Transverse colon (tissue), 4 donors: ENCODE results near the gene FAM170B. TPM values are rescaled to one million over a fixed set of nuclear protein-coding genes. Genes with fewer than 3 reads are reported as not detected.

Experiments used
- DNase-seq: peaks from one replicate; pipeline ENCODE4 v3.0.0-alpha.2; 2019
- H3K27ac ChIP-seq, 4 donors: fragments of 200-600 bp; sonication (generic); 2 replicates each; pipeline ENCODE4 v1.5.1; 2016 to 2018; ENCODE audit warnings: inconsistent platforms in 4 of 4
- H3K27me3 ChIP-seq: fragments of 200-600 bp; sonication (generic); 2 replicates; pipeline ENCODE4 v1.5.1; 2017; ENCODE audit warnings: inconsistent platforms
- H3K36me3 ChIP-seq, 4 donors: fragments of 200-600 bp; sonication (generic); 2 replicates each; pipeline ENCODE4 v1.5.1; 2017 to 2019; ENCODE audit warnings: inconsistent platforms in 4 of 4
- H3K4me1 ChIP-seq, 4 donors: fragments of 200-600 bp; sonication (generic); 2 replicates each; pipeline ENCODE4 v1.5.1; 2017 to 2020; ENCODE audit warnings: inconsistent platforms in 4 of 4
- H3K4me3 ChIP-seq, 4 donors: fragments of 200-600 bp; sonication (generic); 1 replicate in 1 of 4; 2 replicates in 3 of 4; pipeline versions ENCODE4 v1.5.1 to v1.6.1; 2017 to 2019; ENCODE audit warnings: inconsistent platforms in 4 of 4
- H3K9me3 ChIP-seq, 2 donors: fragments of 200-600 bp; sonication (generic); 2 replicates each; pipeline ENCODE4 v1.5.1; 2017 to 2019; ENCODE audit warnings: inconsistent platforms in 2 of 2
- EP300 ChIP-seq: sonication (generic); formaldehyde crosslinking; IDR thresholded peaks from one replicate; pipeline ENCODE4 v1.6.1; 2017; ENCODE audit warnings: antibody characterized with exemption, low read depth
- POLR2A ChIP-seq: fragments of 450-650 bp; IDR thresholded peaks from one replicate; pipeline ENCODE4 v1.6.1; 2016; ENCODE audit warnings: antibody characterized with exemption, mild to moderate bottlenecking, moderate library complexity
- POLR2AphosphoS5 ChIP-seq, 3 donors: sonication (generic); formaldehyde crosslinking; IDR thresholded peaks; one replicate each; pipeline ENCODE4 v1.6.1; 2016; ENCODE audit warnings: antibody characterized with exemption in 3 of 3
- WGBS, 2 donors: methylation state at CpG; one replicate each; pipeline ENCODE4 v1.1.5; 2018; ENCODE audit warnings: low coverage in 1 of 2; 5-methylcytosine and 5-hydroxymethylcytosine counted together
- in situ Hi-C, 4 donors: fragments of 200-750 bp; cut with MboI; loops; one replicate each; pipeline versions ENCODE4 v1.15.0 to v1.15.1; 2017; ENCODE audit warnings: low sequenced_read_pairs in 3 of 4, low pct_ligation_motif_present in 1 of 4, low pct_unique_long_range_greater_than_20kb in 1 of 4
- intact Hi-C: fragments of 100-400 bp; cut with DNase I; formaldehyde crosslinking; loops from one replicate; pipeline ENCODE4 v1.15.1; 2023; ENCODE audit warnings: low total_unique reads
- total RNA-seq, 4 donors: library from RNA; depleted of rRNA; stranded (reverse); fragments of >200 nt; gene quantifications; one replicate each; pipeline ENCODE4 v1.1.0, GENCODE V29; 2016
- TF ChIP-seq, protein P1 (sequence below), 5 experiments: fragments of 200-600 bp in 3 of 5; fragments of 450-650 bp in 2 of 5; sonication (generic) in 3 of 5; IDR thresholded peaks; 1 replicate in 2 of 5; 2 replicates in 3 of 5; pipeline ENCODE4 v1.5.1; 2016 to 2017; ENCODE audit warnings: antibody characterized with exemption in 5 of 5, inconsistent platforms in 3 of 5, mild to moderate bottlenecking in 2 of 5, moderate library complexity in 1 of 5

The FAM170B gene
- total RNA-seq, 4 donors from 2014 or later, result not detected

DNA sequence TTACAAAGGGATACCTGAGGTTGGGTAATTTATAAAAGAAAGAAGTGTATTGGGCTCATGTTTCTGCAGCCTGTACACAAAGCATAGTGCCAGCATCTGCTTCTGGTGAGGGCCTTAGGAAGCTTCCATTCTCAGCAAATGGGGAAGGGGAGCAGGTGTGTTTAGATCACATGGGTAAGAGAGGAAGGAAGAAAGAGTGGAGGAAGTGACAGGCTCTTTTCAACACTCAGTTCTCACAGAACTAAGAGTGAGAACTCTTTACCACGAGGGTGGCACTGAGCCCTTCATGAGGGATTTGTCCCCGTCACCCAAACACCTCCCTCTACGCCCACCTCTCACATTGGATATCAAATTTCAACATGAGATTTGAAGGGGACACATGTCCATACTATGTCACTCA, 506 bp upstream of the FAM170B start:
- in situ Hi-C loops, result no loop called here
- Histone ChIP-seq H3K4me3 (no peak overlapping the region), H3K27me3 (no peaks in the 10 kb centered on the region), H3K4me1 (peaks cover 0 to 5% (median under 1%) of the 10 kb centered on the region in 4 donors), H3K36me3 (no peaks in the 10 kb centered on the region), H3K27ac (no peak overlapping the region), H3K9me3 (no peaks in the 10 kb centered on the region)
- DNase-seq, result no peak
- 60% methylated on average over 3 of the region's 3 CpGs; no CpG with 5 or more reads in 1 of the 2 donors for WGBS, 2 donors
- TF ChIP-seq POLR2AphosphoS5 (IDR thresholded peaks at IDR 0.05) (no peak), EP300 (no peak), POLR2A (no peak)
- TF ChIP-seq, protein P1, sequence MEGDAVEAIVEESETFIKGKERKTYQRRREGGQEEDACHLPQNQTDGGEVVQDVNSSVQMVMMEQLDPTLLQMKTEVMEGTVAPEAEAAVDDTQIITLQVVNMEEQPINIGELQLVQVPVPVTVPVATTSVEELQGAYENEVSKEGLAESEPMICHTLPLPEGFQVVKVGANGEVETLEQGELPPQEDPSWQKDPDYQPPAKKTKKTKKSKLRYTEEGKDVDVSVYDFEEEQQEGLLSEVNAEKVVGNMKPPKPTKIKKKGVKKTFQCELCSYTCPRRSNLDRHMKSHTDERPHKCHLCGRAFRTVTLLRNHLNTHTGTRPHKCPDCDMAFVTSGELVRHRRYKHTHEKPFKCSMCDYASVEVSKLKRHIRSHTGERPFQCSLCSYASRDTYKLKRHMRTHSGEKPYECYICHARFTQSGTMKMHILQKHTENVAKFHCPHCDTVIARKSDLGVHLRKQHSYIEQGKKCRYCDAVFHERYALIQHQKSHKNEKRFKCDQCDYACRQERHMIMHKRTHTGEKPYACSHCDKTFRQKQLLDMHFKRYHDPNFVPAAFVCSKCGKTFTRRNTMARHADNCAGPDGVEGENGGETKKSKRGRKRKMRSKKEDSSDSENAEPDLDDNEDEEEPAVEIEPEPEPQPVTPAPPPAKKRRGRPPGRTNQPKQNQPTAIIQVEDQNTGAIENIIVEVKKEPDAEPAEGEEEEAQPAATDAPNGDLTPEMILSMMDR (IDR thresholded peaks at IDR 0.05), result no peak
- intact Hi-C loops, result no loop called here

DNA sequence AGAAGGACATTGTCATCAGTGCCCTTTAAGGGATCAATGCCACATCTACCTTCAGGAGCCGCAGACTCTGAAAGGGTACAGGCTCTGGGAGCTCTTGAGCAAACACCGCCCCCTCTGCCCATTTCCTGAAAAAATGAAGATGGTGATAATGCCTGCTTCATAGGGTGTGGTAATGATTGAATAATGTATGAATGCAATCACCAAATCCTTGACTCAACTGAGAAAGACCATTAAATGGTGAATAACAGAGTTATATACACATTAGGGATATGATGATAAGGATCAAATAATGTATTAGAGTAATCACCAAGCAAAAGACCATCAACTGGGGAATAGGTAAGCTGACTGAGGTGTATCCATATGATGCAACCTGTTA, 1.5 kb downstream of the FAM170B start:
- no peak for DNase-seq
- Histone ChIP-seq H3K4me1 (no peaks in the 10 kb centered on the region), H3K9me3 (no peaks in the 10 kb centered on the region), H3K27me3 (no peaks in the 10 kb centered on the region), H3K4me3 (no peak overlapping the region), H3K27ac (no peak overlapping the region), H3K36me3 (no peaks in the 10 kb centered on the region)
- intact Hi-C loops, result no loop called here
- in situ Hi-C loops, result no loop called here
- TF ChIP-seq POLR2A, result no peak
- TF ChIP-seq, protein P1 (IDR thresholded peaks at IDR 0.05), result no peak
- no peak for TF ChIP-seq POLR2AphosphoS5 (IDR thresholded peaks at IDR 0.05)
- TF ChIP-seq EP300, result no peak
- WGBS, 2 donors, result 87% methylated on average over 2 of the region's 2 CpGs; no CpG with 5 or more reads in 1 of the 2 donors

DNA sequence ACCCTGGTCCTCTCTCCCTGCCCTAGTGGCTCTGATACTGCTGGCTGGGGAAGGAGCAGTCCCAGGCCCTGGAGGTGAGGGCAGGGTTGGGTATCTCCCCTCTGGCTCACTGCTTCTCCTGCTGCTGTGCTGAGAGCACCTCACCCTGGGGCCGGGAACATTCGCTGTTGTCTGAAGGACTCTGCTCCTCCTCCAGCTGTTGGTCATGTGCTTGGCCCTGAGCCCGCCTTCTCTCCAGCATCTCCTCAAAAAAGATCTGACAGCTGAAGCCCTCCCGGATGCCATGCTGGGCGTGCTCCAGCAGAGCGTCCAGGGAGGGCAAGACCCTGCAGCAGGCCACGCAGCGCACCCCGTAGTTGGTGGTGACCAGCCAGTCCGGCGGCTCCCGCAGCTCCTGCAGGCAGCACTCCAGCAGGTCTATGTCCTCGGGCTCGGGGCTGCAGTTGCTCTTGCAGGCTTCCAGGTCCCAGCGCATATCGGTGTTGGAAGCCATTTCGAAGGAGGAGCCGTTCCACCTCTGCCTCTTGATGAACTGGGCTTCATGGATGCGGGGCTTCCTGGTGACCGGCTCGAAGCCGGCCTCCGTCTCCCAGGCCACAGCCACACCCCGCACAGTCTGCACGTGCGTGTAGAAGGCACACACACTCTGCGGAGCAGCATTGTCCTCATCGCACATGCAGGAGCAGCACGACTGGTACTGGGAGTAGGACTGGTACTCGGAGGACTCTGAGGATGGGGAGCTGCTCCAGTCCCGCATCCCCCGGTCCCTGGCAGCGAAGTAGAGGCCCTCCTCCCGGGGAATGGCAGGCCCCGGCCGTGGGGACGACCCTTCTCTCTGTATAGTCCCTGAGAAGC, 2.1 kb downstream of the FAM170B start:
- WGBS, 2 donors, result 77% methylated on average over 19 of the region's 37 CpGs; no CpG with 5 or more reads in 1 of the 2 donors
- intact Hi-C loops, result no loop called here

DNA sequence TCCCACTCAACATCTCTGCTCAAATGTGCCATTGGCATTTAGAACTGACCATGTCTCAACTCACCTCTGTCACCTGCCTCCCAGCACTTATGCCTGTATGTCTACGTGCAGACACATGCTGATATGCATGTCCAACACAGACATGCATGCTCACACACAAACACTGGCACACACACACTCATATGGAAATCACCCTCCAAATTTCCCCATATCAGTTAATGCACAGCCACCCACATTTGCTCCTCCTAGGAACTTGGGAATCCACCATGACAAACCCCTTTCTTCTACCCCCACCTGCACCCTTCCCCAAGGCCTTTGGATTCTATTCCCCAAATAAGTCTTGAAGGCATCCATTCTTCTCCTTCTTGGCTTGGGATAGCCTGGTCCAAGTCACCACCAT, 4.4 kb downstream of the FAM170B start:
- in situ Hi-C loops (no loop called here), intact Hi-C loops (no loop called here)
- no peak for TF ChIP-seq EP300
- TF ChIP-seq POLR2AphosphoS5 (IDR thresholded peaks at IDR 0.05), result no peak
- TF ChIP-seq, protein P1 (IDR thresholded peaks at IDR 0.05), result no peak
- no peak for TF ChIP-seq POLR2A
- H3K4me3 ChIP-seq, result no peak overlapping the region
- no peaks in the 10 kb centered on the region for H3K36me3 ChIP-seq
- H3K27ac ChIP-seq, result no peak overlapping the region
- no peaks in the 10 kb centered on the region for H3K4me1 ChIP-seq
- WGBS, 2 donors, result 94% methylated on average over 1 of the region's 1 CpG; no CpG with 5 or more reads in 1 of the 2 donors
- H3K9me3 ChIP-seq, result no peaks in the 10 kb centered on the region
- DNase-seq, result no peak
- H3K27me3 ChIP-seq, result no peaks in the 10 kb centered on the region

More for the DNA sequence above, 2.1 kb downstream of the FAM170B start:
- Histone ChIP-seq H3K27me3 (no peaks in the 10 kb centered on the region), H3K36me3 (no peaks in the 10 kb centered on the region), H3K4me3 (no peak overlapping the region), H3K27ac (no peak overlapping the region), H3K9me3 (no peaks in the 10 kb centered on the region), H3K4me1 (no peaks in the 10 kb centered on the region)
- in situ Hi-C loops, result no loop called here
- DNase-seq, result no peak
- no peak for TF ChIP-seq EP300
- TF ChIP-seq POLR2A, result no peak
- TF ChIP-seq, protein P1 (IDR thresholded peaks at IDR 0.05), result no peak
- TF ChIP-seq POLR2AphosphoS5 (IDR thresholded peaks at IDR 0.05), result no peak
